ENCODE measurements around the gene C1QTNF5. TPM values are rescaled to one million over a fixed set of nuclear protein-coding genes. Genes with fewer than 3 reads are reported as not detected.
A peak's percentile ranks its signal among the peaks of the same experiment; 100 is the strongest.

The C1QTNF5 gene
- total RNA-seq, 1 experiment from 2014 or later: not detected

- no peaks in the 10 kb centered on the region for H3K27me3 ChIP-seq (ENCODE audit: insufficient read depth, low read length)
- H3K9me3 ChIP-seq (ENCODE audit: control insufficient read depth in 1 of 2, insufficient read depth in 1 of 2, low read depth in 1 of 2, low read length in 2 of 2): no peaks in the 10 kb centered on the region
- ChIA-PET POLR2A (interaction anchor here (0.6 kb wide), 1 partner anchor 24 kb away, joined by 3 read pairs; no protein-coding TSS in a partner anchor), CTCF (interaction anchor here (1.4 kb wide), 1 partner anchor 24 kb away, joined by 4 read pairs; no protein-coding TSS in a partner anchor), RAD21 (ENCODE audit: low non-redundant PET in 1 of 2, low total read pairs in 2 of 2, uncharacterized antibody in 2 of 2, unreplicated experiment in 2 of 2) (no interaction called here)
- intact Hi-C loops (cut with micrococcal nuclease): no loop called here
- peak overlapping the region; percentile 99; the same call in 1 of the 2 replicates for H3K4me2 ChIP-seq (ENCODE audit: low read length)
- no TSS peak for BruUV-seq (replicated peaks)
- H4K20me1 ChIP-seq (ENCODE audit: insufficient read depth): no peaks in the 10 kb centered on the region
- no peaks in the 10 kb centered on the region for H3K9me2 ChIP-seq (ENCODE audit: insufficient read depth)
- no peak for DNase-seq (ENCODE audit: low read depth, low spot score)
- peak overlapping the region; percentile 71; the same call in 1 of the 2 replicates for H3K9ac ChIP-seq (ENCODE audit: low read length)
- H3K79me2 ChIP-seq (ENCODE audit: insufficient read depth, low read length): no peaks in the 10 kb centered on the region; the same call in 1 of the 2 replicates
- no peak overlapping the region for H2AFZ ChIP-seq (ENCODE audit: low read depth, low read length, poor library complexity, severe bottlenecking)
- TF ChIP-seq YY1 (IDR thresholded peaks at IDR 0.05; ENCODE audit: extremely low read depth, insufficient replicate concordance, low read depth, low read length) (no peak), CEBPB (IDR thresholded peaks at IDR 0.05; ENCODE audit: low read depth) (no peak), EZH2phosphoT487 (IDR thresholded peaks at IDR 0.05; ENCODE audit: borderline replicate concordance) (no peak), ZFX (IDR thresholded peaks at IDR 0.05) (no peak), EZH2 (IDR thresholded peaks at IDR 0.05) (no peak), CTCF (IDR thresholded peaks at IDR 0.05 in 2 of 3, conservative IDR thresholded peaks at IDR 0.05 in 1 of 3; ENCODE audit: borderline replicate concordance in 1 of 3, insufficient read depth in 1 of 3, low read depth in 2 of 3, low read length in 2 of 3) (no peak), RAD21 (IDR thresholded peaks at IDR 0.05; ENCODE audit: low read depth) (no peak), EGR1 (IDR thresholded peaks at IDR 0.05; ENCODE audit: low read depth) (no peak), TCF7L2 (IDR thresholded peaks at IDR 0.05; ENCODE audit: borderline replicate concordance, extremely low read depth, insufficient read depth, insufficient read length) (no peak), ATF3 (IDR thresholded peaks at IDR 0.05) (no peak), SP1 (IDR thresholded peaks at IDR 0.05; ENCODE audit: low read depth) (no peak), POLR2A (IDR thresholded peaks at IDR 0.05; ENCODE audit: borderline replicate concordance, extremely low read depth, insufficient read depth, insufficient read length) (no peak), CBX3 (IDR thresholded peaks at IDR 0.05; ENCODE audit: low read depth) (no peak)
- TF ChIP-seq, protein P1, sequence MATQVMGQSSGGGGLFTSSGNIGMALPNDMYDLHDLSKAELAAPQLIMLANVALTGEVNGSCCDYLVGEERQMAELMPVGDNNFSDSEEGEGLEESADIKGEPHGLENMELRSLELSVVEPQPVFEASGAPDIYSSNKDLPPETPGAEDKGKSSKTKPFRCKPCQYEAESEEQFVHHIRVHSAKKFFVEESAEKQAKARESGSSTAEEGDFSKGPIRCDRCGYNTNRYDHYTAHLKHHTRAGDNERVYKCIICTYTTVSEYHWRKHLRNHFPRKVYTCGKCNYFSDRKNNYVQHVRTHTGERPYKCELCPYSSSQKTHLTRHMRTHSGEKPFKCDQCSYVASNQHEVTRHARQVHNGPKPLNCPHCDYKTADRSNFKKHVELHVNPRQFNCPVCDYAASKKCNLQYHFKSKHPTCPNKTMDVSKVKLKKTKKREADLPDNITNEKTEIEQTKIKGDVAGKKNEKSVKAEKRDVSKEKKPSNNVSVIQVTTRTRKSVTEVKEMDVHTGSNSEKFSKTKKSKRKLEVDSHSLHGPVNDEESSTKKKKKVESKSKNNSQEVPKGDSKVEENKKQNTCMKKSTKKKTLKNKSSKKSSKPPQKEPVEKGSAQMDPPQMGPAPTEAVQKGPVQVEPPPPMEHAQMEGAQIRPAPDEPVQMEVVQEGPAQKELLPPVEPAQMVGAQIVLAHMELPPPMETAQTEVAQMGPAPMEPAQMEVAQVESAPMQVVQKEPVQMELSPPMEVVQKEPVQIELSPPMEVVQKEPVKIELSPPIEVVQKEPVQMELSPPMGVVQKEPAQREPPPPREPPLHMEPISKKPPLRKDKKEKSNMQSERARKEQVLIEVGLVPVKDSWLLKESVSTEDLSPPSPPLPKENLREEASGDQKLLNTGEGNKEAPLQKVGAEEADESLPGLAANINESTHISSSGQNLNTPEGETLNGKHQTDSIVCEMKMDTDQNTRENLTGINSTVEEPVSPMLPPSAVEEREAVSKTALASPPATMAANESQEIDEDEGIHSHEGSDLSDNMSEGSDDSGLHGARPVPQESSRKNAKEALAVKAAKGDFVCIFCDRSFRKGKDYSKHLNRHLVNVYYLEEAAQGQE (IDR thresholded peaks at IDR 0.05; ENCODE audit: low read depth): no peak
- TF ChIP-seq, protein P2, sequence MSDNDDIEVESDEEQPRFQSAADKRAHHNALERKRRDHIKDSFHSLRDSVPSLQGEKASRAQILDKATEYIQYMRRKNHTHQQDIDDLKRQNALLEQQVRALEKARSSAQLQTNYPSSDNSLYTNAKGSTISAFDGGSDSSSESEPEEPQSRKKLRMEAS (IDR thresholded peaks at IDR 0.05): no peak
- no peak for ATAC-seq
- peaks cover 16 to 37% of the 10 kb centered on the region in 2 experiments for H3K4me1 ChIP-seq (ENCODE audit: control insufficient read depth in 1 of 2, insufficient read depth in 2 of 2, low read length in 2 of 2)
- H3K27ac ChIP-seq (ENCODE audit: low read depth, low read length): peak overlapping the region; percentile 66; the same call in 1 of the 2 replicates
- H3K4me3 ChIP-seq (replicated peaks in 1 of 2; ENCODE audit: low read depth in 1 of 2, low read length in 2 of 2): no peak overlapping the region
- peaks cover 0 to 8% of the 10 kb centered on the region in 2 experiments; a peak in 3 of 4 replicates for H3K36me3 ChIP-seq (ENCODE audit: control insufficient read depth in 1 of 2, insufficient read depth in 2 of 2, low read length in 2 of 2)
Measured at GRCh38 chr11:119314726-119315125, 26.0 kb downstream of the C1QTNF5 start.
